Adrenal gland (tissue), 5 donors: Measurements from ENCODE around the gene RACK1.

Experiments used
- CTCF ChIP-seq, 6 experiments: fragments of 450-650 bp in 4 of 6; fragments of 200-600 bp in 2 of 6; sonication (generic) in 1 of 6; IDR thresholded peaks; 1 replicate in 5 of 6; 2 replicates in 1 of 6; pipeline versions ENCODE4 v1.5.1 to v1.8.0; 2016 to 2021; ENCODE audit warnings: antibody characterized with exemption in 6 of 6, mild to moderate bottlenecking in 2 of 6, moderate library complexity in 1 of 6
- POLR2A ChIP-seq, 2 donors: fragments of 450-650 bp; IDR thresholded peaks; one replicate each; pipeline ENCODE4 v1.6.1; 2017; ENCODE audit warnings: antibody characterized with exemption in 2 of 2, mild to moderate bottlenecking in 2 of 2, moderate library complexity in 1 of 2
- donor health status: DM: no; HTN: no; CAD: no.

- peak in 2 of 6 experiments; percentile 10 to 32 for TF ChIP-seq CTCF (IDR thresholded peaks at IDR 0.05)
- peak; percentile 18 to 62 for TF ChIP-seq POLR2A (IDR thresholded peaks at IDR 0.05)
These were observed 2.8 kb upstream of the RACK1 start for GRCh38 chr5:181246276-181247049.
